Ovary (tissue), 9 donors: ENCODE results near the gene HABP4. TPM values are rescaled to one million over a fixed set of nuclear protein-coding genes. Genes with fewer than 3 reads are reported as not detected.

Experiments
- DNase-seq, 5 donors: peaks; one replicate each; pipeline ENCODE4 v3.0.0-alpha.2; 2019 to 2020
- H3K27ac ChIP-seq, 2 donors: fragments of 200-600 bp; one replicate each; pipeline versions ENCODE4 v1.5.1 to v1.8.0; 2019 to 2022
- H3K27me3 ChIP-seq: fragments of 200-600 bp; one replicate; pipeline ENCODE4 v1.8.0; 2022
- H3K36me3 ChIP-seq: fragments of 200-600 bp; sonication (generic); one replicate; pipeline ENCODE4 v1.5.1; 2019
- H3K4me1 ChIP-seq: one replicate; pipeline ENCODE4 v1.8.1; 2013; ENCODE audit warnings: mild to moderate bottlenecking, moderate library complexity; ENCODE audit not compliant: insufficient read depth
- H3K4me3 ChIP-seq: fragments of 200-600 bp; sonication (generic); one replicate; pipeline ENCODE4 v1.5.1; 2017
- H3K9me3 ChIP-seq, 2 donors: fragments of 200-600 bp in 1 of 2; sonication (generic) in 1 of 2; one replicate each; pipeline versions ENCODE4 v1.5.1 to v1.8.1; 2013 to 2019; ENCODE audit warnings: mild to moderate bottlenecking in 1 of 2, moderate library complexity in 1 of 2
- EP300 ChIP-seq: sonication (generic); formaldehyde crosslinking; IDR thresholded peaks from one replicate; pipeline ENCODE4 v1.6.1; 2017; ENCODE audit warnings: antibody characterized with exemption
- POLR2A ChIP-seq: fragments of 450-650 bp; IDR thresholded peaks from one replicate; pipeline ENCODE4 v1.6.1; 2017; ENCODE audit warnings: antibody characterized with exemption, mild to moderate bottlenecking, moderate library complexity
- WGBS, 3 donors: extraction: QIAGEN DNeasy Blood & Tissue Kit in 1 of 3; methylation state at CpG; one replicate each; pipeline versions ENCODE4 v1.1.5 to v1.1.7; 2013 to 2017; 5-methylcytosine and 5-hydroxymethylcytosine counted together
- intact Hi-C, 4 donors: fragments of 100-400 bp; cut with DNase I; formaldehyde crosslinking; loops; one replicate each; pipeline versions ENCODE4 v1.11.0 to v1.15.1; 2022 to 2023
- polyA plus RNA-seq, 2 donors: library from polyadenylated mRNA; stranded (reverse); fragments of 200-250 nt in 1 of 2; fragments of 350-450 nt in 1 of 2; fragmentation: Illumina TruSeq in 1 of 2; extraction: RNeasy Lipid Tissue Mini Kit (QIAGEN cat#74804) in 1 of 2; gene quantifications; one replicate each; pipeline ENCODE4 v1.2.3, GENCODE V29; 2013 to 2014
- total RNA-seq, 7 donors: library from RNA; depleted of rRNA in 2 of 7; stranded (reverse); fragments of >200 nt in 2 of 7; fragmentation: NEBNext Ultra II Directional in 3 of 7; extraction: Animal tissue kit (Norgen Biotek cat#: 25700) in 3 of 7; gene quantifications; one replicate each; pipeline versions ENCODE4 v1.1.0 to v1.2.4, GENCODE V29; 2016 to 2023
- TF ChIP-seq, protein P1 (sequence below), 3 donors: fragments of 450-650 bp in 2 of 3; fragments of 200-600 bp in 1 of 3; IDR thresholded peaks; one replicate each; pipeline versions ENCODE4 v1.5.1 to v1.8.0; 2016 to 2022; ENCODE audit warnings: antibody characterized with exemption in 3 of 3, mild to moderate bottlenecking in 1 of 3
- donor health status: DM: no; HTN: no; CAD: no; lungs with moderate emphysema.
- donor health status: DM: no; HTN: no; CAD: no.
- donor health status: Bipolar disorder and iron deficiency.
- donor health status: DM: yes; HTN: yes; CAD: no.
- donor health status: DM: no; HTN: no; CAD: no.
- donor health status: DM: yes; HTN: yes; CAD: no.

Gene HABP4
- total and polyA plus RNA-seq, 9 donors: 10.3 to 23.4 (median 19.2) TPM

- WGBS, 3 donors: 96 to 97% (median 96%) methylated on average over 3 of the region's 3 CpGs
- Histone ChIP-seq H3K9me3 (no peaks in the 10 kb centered on the region), H3K4me3 (no peak overlapping the region), H3K27me3 (no peaks in the 10 kb centered on the region), H3K4me1 (no peaks in the 10 kb centered on the region), H3K36me3 (no peaks in the 10 kb centered on the region), H3K27ac (no peak overlapping the region)
- no peak for DNase-seq
- TF ChIP-seq POLR2A: no peak
- TF ChIP-seq, protein P1, sequence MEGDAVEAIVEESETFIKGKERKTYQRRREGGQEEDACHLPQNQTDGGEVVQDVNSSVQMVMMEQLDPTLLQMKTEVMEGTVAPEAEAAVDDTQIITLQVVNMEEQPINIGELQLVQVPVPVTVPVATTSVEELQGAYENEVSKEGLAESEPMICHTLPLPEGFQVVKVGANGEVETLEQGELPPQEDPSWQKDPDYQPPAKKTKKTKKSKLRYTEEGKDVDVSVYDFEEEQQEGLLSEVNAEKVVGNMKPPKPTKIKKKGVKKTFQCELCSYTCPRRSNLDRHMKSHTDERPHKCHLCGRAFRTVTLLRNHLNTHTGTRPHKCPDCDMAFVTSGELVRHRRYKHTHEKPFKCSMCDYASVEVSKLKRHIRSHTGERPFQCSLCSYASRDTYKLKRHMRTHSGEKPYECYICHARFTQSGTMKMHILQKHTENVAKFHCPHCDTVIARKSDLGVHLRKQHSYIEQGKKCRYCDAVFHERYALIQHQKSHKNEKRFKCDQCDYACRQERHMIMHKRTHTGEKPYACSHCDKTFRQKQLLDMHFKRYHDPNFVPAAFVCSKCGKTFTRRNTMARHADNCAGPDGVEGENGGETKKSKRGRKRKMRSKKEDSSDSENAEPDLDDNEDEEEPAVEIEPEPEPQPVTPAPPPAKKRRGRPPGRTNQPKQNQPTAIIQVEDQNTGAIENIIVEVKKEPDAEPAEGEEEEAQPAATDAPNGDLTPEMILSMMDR (IDR thresholded peaks at IDR 0.05): no peak
- TF ChIP-seq EP300: no peak
- intact Hi-C loops: no loop called here
Measured at GRCh38 chr9:96480736-96481135, 30.8 kb downstream of the HABP4 start.

DNA sequence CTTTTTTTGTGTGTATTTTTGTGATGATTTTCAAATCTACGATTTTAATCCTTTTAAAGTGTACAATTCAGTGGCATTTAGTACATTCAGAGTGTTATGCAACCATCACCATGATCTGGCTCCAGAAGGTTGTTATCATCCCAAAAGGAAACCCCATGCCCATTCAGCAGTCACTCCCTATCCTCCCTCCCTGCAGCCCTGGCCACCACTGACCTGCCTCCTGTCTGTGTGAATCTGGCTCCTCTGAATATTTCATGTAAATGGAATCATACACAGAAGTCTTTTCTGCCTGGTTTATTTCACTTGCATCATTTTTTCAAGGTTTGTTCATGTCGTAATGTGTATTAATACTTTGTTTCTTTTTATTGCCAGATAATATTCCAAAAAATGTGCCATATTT is 32.5 kb downstream of the HABP4 start:
- H3K27me3 ChIP-seq: no peaks in the 10 kb centered on the region
- intact Hi-C loops: no loop called here
- H3K4me3 ChIP-seq: no peak overlapping the region
- H3K27ac ChIP-seq: no peak overlapping the region
- no peaks in the 10 kb centered on the region for H3K9me3 ChIP-seq
- WGBS, 3 donors: 75 to 90% (median 83%) methylated on average over 2 of the region's 2 CpGs
- peaks cover 4% of the 10 kb centered on the region for H3K4me1 ChIP-seq
- no peaks in the 10 kb centered on the region for H3K36me3 ChIP-seq
- no peak for DNase-seq
- TF ChIP-seq EP300 (no peak), POLR2A (no peak)
- TF ChIP-seq, protein P1 (IDR thresholded peaks at IDR 0.05): no peak

GRCh38 chr9:96483197-96483596 is 33.2 kb downstream of the HABP4 start:
- TF ChIP-seq POLR2A: no peak
- TF ChIP-seq EP300: no peak
- TF ChIP-seq, protein P1 (IDR thresholded peaks at IDR 0.05): no peak
- 92 to 96% (median 93%) methylated on average over 4 of the region's 4 CpGs for WGBS, 3 donors
- intact Hi-C loops: no loop called here
- H3K36me3 ChIP-seq: no peaks in the 10 kb centered on the region
- H3K4me3 ChIP-seq: no peak overlapping the region
- peaks cover 4% of the 10 kb centered on the region for H3K4me1 ChIP-seq
- no peaks in the 10 kb centered on the region for H3K9me3 ChIP-seq
- H3K27me3 ChIP-seq: no peaks in the 10 kb centered on the region
- no peak for DNase-seq
- no peak overlapping the region for H3K27ac ChIP-seq

DNA sequence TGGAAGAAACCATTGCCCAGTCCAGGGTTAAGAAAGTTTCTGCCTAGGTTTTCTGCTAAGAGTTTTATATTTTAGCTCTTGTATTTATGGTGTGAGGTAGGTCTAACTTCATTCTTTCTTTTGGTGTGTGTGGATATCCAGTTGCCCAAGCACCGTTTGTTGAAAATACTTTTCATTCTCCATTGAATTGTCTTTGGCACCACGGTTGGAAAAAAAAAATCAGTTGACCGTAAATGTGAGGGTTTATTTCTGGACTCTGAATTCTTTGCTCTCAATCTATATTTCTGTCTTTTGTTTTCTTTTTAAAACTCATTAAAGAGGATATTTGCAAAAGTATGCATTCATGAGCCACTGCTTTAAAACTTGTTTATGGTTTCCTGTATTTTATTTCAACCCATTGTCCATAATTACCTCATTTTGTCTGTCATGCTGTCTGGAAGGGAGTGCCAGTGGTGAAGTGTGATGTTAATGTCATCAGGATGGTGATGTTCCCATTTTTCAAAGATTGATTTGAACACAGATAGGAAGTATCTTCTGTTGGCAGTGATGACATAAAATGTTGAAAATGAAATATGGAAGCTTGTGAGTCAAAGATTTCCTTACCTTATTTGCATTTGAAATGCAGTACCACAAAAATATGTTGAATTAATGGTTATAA is 33.9 kb downstream of the HABP4 start:
- H3K4me3 ChIP-seq: no peak overlapping the region
- no peak overlapping the region for H3K27ac ChIP-seq
- no peaks in the 10 kb centered on the region for H3K36me3 ChIP-seq
- TF ChIP-seq EP300: no peak
- TF ChIP-seq POLR2A: no peak
- TF ChIP-seq, protein P1 (IDR thresholded peaks at IDR 0.05): no peak
- WGBS, 3 donors: 47 to 62% (median 53%) methylated on average over 3 of the region's 3 CpGs
- DNase-seq: no peak
- no peaks in the 10 kb centered on the region for H3K27me3 ChIP-seq
- H3K9me3 ChIP-seq: no peaks in the 10 kb centered on the region
- intact Hi-C loops: no loop called here
- peaks cover 4% of the 10 kb centered on the region for H3K4me1 ChIP-seq
